K562 (cell line): ENCODE results near the gene CACTIN. TPM values are rescaled to one million over a fixed set of nuclear protein-coding genes. Genes with fewer than 3 reads are reported as not detected.

Experiments used
- DIDO1 ChIP-seq: fragments of 450-650 bp; IDR thresholded peaks from 2 replicates; pipeline ENCODE4 v1.6.1; 2016; ENCODE audit warnings: low read depth, missing biosample characterization, missing genetic modification characterization
- ETV6 ChIP-seq, 3 experiments: fragments of 150-350 bp in 1 of 3; sonication (generic) in 1 of 3; formaldehyde crosslinking in 1 of 3; IDR thresholded peaks; 2 replicates each; pipeline versions ENCODE4 v1.6.1 to v1.8.0; 2014 to 2022; ENCODE audit warnings: borderline replicate concordance in 2 of 3, low read depth in 2 of 3, antibody characterized with exemption in 1 of 3, low read length in 1 of 3, mild to moderate bottlenecking in 1 of 3, missing genetic modification reagents in 1 of 3
- FOSL1 ChIP-seq: fragments of 200-800 bp; sonication (Bioruptor generic); conservative IDR thresholded peaks from 2 replicates; pipeline ENCODE4 v1.6.1; 2016; ENCODE audit warnings: missing genetic modification characterization, missing compliant biosample characterization
- HMG20A ChIP-seq: fragments of 450-650 bp; formaldehyde crosslinking; conservative IDR thresholded peaks from 2 replicates; pipeline ENCODE4 v1.4.0; 2020; ENCODE audit warnings: mild to moderate bottlenecking, mixed read lengths
- KDM4B ChIP-seq, 2 experiments: fragments of 450-650 bp in 1 of 2; sonication (generic) in 1 of 2; IDR thresholded peaks; 2 replicates each; pipeline ENCODE4 v1.6.1; 2016 to 2017; ENCODE audit warnings: borderline replicate concordance in 2 of 2, antibody characterized with exemption in 1 of 2, low read depth in 1 of 2, mild to moderate bottlenecking in 1 of 2
- OTX1 ChIP-seq: fragments of 450-650 bp; formaldehyde crosslinking; IDR thresholded peaks from 2 replicates; pipeline ENCODE4 v1.4.0; 2022; ENCODE audit warnings: mild to moderate bottlenecking
- PURB ChIP-seq: sonication (generic); formaldehyde crosslinking; IDR thresholded peaks from 2 replicates; pipeline ENCODE4 v1.9.0; 2021; ENCODE audit warnings: low read depth, mild to moderate bottlenecking, missing genetic modification reagents
- RBM39 ChIP-seq: fragments of 200-400 bp; formaldehyde crosslinking; optimal IDR thresholded peaks from 2 replicates; pipeline ENCODE3; 2018; ENCODE audit warnings: low read depth, low read length
- RHOXF2B ChIP-seq: fragments of 250-450 bp; sonication (Bioruptor Pico); conservative IDR thresholded peaks from 2 replicates; pipeline ENCODE4 v1.5.1; 2021
- TAF1 ChIP-seq: IDR thresholded peaks from 2 replicates; pipeline ENCODE4 v1.6.1; 2011; ENCODE audit warnings: mild to moderate bottlenecking, low read length, moderate library complexity; ENCODE audit not compliant: insufficient read depth, control insufficient read depth, severe bottlenecking; ENCODE audit errors: extremely low read depth
- ZBTB17 ChIP-seq: fragments of 450-650 bp; formaldehyde crosslinking; IDR thresholded peaks from 2 replicates; pipeline ENCODE4 v1.4.0; 2020; ENCODE audit warnings: mild to moderate bottlenecking
- ZNF3 ChIP-seq: fragments of 250-450 bp; sonication (Bioruptor Pico); IDR thresholded peaks from 2 replicates; pipeline ENCODE4 v1.5.0; 2021; ENCODE audit warnings: mild to moderate bottlenecking, moderate library complexity
- ZNF436 ChIP-seq: fragments of 250-450, 450-650 bp; sonication (Bioruptor Pico); formaldehyde crosslinking; IDR thresholded peaks from 2 replicates; pipeline ENCODE4 v1.7.0; 2020; ENCODE audit warnings: mild to moderate bottlenecking
- ZNF780A ChIP-seq: fragments of 250-450 bp; sonication (Bioruptor Pico); IDR thresholded peaks from 2 replicates; pipeline ENCODE4 v1.5.0; 2021; ENCODE audit warnings: mild to moderate bottlenecking
- polyA plus RNA-seq, 8 experiments: library from polyadenylated mRNA; depleted of rRNA in 4 of 8; stranded (reverse) in 5 of 8; unstranded in 3 of 8; fragments of >200 nt; fragmentation: Nextera tagmentation in 2 of 8; fragmentation: Illumina TruSeq in 1 of 8; extraction: Ambion mirVana in 2 of 8; extraction: Trizol in 1 of 8; gene quantifications; 2 replicates each; pipeline versions ENCODE4 v1.2.1 to v1.2.3, GENCODE V29; 2011 to 2014; ENCODE audit warnings: inconsistent platforms in 1 of 8, missing spikeins in 1 of 8
- total RNA-seq, 7 experiments: library from RNA; depleted of rRNA in 6 of 7; stranded (reverse); fragments of >200 nt in 6 of 7; fragmentation: Illumina TruSeq in 2 of 7; extraction: Trizol in 2 of 7; gene quantifications; 2 replicates each; pipeline versions ENCODE4 v1.2.1 to v1.2.3, GENCODE V29; 2011 to 2021; ENCODE audit warnings: low replicate concordance in 1 of 7
- TF ChIP-seq, protein P1 (sequence below): fragments of 250-450 bp; sonication (Bioruptor Pico); IDR thresholded peaks from 2 replicates; pipeline ENCODE4 v1.5.0; 2022; ENCODE audit warnings: mild to moderate bottlenecking
- TF ChIP-seq, protein P2 (sequence below): sonication (generic); formaldehyde crosslinking; IDR thresholded peaks from 2 replicates; pipeline ENCODE4 v1.4.0; 2020; ENCODE audit warnings: mild to moderate bottlenecking, missing genetic modification reagents
- TF ChIP-seq, protein P3 (sequence below): fragments of 250-450 bp; sonication (Bioruptor Pico); IDR thresholded peaks from 2 replicates; pipeline ENCODE4 v1.8.0; 2021; ENCODE audit warnings: moderate library complexity, mild to moderate bottlenecking, inconsistent platforms
- TF ChIP-seq, protein P4 (sequence below): fragments of 250-450 bp; sonication (Bioruptor Pico); IDR thresholded peaks from 2 replicates; pipeline ENCODE4 v1.5.0; 2020; ENCODE audit warnings: mild to moderate bottlenecking, borderline replicate concordance
- TF ChIP-seq, protein P5 (sequence below): sonication (generic); formaldehyde crosslinking; IDR thresholded peaks from 2 replicates; pipeline ENCODE4 v1.9.0; 2022; ENCODE audit warnings: mild to moderate bottlenecking, missing genetic modification reagents

Gene CACTIN
- total and polyA plus RNA-seq, 9 of the 15 experiments (the other 6 are each of a cell fraction or from before 2014, with no cell fraction given), result 0.15 to 49.2 (median 15.0) TPM

DNA sequence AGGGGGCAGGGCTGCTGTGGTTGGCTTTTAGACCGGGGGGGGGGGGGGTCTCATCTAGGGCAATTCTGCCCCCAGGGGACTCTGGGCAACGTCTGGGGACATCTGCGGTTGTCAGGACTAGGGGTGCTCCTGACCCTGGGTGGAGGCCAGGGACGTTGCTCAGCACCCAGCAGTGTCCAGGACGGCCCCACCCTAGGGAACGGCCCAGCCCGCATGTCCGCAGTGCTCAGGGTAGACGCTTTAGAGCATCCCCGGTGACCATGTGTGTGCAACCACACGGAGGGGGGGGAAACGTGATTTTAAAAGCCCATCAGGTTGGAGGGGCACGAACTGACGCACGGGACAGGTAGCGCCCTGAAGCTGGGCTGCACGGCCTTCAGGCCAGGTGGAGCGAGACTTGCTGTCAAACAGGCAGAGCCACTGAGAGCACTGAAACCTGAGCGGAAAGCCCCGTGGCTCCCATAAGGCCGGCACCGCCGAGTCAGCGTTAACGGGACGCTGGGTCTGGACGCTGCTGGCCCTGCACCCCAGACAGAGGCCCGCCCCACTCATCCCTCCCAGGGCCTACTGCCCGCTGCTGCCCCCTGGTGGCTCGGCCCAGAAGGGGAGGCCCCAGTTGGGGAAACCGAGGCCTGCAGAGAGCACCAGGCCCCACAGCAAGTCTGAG, 8.3 kb downstream of the CACTIN start (continued):
- TF ChIP-seq KDM4B (IDR thresholded peaks at IDR 0.05; ENCODE audit: borderline replicate concordance in 2 of 2, low read depth in 1 of 2), result no peak; a peak in 1 of 4 replicates
- TF ChIP-seq, protein P1, sequence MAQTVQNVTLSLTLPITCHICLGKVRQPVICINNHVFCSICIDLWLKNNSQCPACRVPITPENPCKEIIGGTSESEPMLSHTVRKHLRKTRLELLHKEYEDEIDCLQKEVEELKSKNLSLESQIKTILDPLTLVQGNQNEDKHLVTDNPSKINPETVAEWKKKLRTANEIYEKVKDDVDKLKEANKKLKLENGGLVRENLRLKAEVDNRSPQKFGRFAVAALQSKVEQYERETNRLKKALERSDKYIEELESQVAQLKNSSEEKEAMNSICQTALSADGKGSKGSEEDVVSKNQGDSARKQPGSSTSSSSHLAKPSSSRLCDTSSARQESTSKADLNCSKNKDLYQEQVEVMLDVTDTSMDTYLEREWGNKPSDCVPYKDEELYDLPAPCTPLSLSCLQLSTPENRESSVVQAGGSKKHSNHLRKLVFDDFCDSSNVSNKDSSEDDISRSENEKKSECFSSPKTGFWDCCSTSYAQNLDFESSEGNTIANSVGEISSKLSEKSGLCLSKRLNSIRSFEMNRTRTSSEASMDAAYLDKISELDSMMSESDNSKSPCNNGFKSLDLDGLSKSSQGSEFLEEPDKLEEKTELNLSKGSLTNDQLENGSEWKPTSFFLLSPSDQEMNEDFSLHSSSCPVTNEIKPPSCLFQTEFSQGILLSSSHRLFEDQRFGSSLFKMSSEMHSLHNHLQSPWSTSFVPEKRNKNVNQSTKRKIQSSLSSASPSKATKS (CRISPR knock-in tag), result no peak
- TF ChIP-seq ZNF3 (CRISPR knock-in tag), result no peak
- no peak for TF ChIP-seq PURB
- no peak for TF ChIP-seq ZNF436 (CRISPR knock-in tag)
- TF ChIP-seq FOSL1 (tag), result no peak
- no peak for TF ChIP-seq TAF1
- no peak for TF ChIP-seq RBM39
- TF ChIP-seq, protein P2, sequence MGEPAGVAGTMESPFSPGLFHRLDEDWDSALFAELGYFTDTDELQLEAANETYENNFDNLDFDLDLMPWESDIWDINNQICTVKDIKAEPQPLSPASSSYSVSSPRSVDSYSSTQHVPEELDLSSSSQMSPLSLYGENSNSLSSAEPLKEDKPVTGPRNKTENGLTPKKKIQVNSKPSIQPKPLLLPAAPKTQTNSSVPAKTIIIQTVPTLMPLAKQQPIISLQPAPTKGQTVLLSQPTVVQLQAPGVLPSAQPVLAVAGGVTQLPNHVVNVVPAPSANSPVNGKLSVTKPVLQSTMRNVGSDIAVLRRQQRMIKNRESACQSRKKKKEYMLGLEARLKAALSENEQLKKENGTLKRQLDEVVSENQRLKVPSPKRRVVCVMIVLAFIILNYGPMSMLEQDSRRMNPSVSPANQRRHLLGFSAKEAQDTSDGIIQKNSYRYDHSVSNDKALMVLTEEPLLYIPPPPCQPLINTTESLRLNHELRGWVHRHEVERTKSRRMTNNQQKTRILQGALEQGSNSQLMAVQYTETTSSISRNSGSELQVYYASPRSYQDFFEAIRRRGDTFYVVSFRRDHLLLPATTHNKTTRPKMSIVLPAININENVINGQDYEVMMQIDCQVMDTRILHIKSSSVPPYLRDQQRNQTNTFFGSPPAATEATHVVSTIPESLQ (CRISPR knock-in tag), result no peak
- TF ChIP-seq, protein P3, sequence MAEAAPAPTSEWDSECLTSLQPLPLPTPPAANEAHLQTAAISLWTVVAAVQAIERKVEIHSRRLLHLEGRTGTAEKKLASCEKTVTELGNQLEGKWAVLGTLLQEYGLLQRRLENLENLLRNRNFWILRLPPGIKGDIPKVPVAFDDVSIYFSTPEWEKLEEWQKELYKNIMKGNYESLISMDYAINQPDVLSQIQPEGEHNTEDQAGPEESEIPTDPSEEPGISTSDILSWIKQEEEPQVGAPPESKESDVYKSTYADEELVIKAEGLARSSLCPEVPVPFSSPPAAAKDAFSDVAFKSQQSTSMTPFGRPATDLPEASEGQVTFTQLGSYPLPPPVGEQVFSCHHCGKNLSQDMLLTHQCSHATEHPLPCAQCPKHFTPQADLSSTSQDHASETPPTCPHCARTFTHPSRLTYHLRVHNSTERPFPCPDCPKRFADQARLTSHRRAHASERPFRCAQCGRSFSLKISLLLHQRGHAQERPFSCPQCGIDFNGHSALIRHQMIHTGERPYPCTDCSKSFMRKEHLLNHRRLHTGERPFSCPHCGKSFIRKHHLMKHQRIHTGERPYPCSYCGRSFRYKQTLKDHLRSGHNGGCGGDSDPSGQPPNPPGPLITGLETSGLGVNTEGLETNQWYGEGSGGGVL (CRISPR knock-in tag), result no peak
- TF ChIP-seq HMG20A (CRISPR knock-in tag), result no peak
- no peak for TF ChIP-seq ETV6 (IDR thresholded peaks at IDR 0.05; ENCODE audit: borderline replicate concordance in 1 of 2, low read depth in 2 of 2, low read length in 1 of 2)
- TF ChIP-seq ETV6 (CRISPR knock-in tag; IDR thresholded peaks at IDR 0.05; ENCODE audit: borderline replicate concordance), result no peak
- TF ChIP-seq RHOXF2B (CRISPR knock-in tag), result no peak
- TF ChIP-seq, protein P4, sequence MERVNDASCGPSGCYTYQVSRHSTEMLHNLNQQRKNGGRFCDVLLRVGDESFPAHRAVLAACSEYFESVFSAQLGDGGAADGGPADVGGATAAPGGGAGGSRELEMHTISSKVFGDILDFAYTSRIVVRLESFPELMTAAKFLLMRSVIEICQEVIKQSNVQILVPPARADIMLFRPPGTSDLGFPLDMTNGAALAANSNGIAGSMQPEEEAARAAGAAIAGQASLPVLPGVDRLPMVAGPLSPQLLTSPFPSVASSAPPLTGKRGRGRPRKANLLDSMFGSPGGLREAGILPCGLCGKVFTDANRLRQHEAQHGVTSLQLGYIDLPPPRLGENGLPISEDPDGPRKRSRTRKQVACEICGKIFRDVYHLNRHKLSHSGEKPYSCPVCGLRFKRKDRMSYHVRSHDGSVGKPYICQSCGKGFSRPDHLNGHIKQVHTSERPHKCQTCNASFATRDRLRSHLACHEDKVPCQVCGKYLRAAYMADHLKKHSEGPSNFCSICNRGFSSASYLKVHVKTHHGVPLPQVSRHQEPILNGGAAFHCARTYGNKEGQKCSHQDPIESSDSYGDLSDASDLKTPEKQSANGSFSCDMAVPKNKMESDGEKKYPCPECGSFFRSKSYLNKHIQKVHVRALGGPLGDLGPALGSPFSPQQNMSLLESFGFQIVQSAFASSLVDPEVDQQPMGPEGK (CRISPR knock-in tag), result no peak
- TF ChIP-seq ZNF780A (CRISPR knock-in tag), result no peak
- TF ChIP-seq DIDO1, result no peak
- TF ChIP-seq ZBTB17, result no peak
- TF ChIP-seq, protein P5, sequence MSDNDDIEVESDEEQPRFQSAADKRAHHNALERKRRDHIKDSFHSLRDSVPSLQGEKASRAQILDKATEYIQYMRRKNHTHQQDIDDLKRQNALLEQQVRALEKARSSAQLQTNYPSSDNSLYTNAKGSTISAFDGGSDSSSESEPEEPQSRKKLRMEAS (CRISPR knock-in tag), result peak; percentile 37; the same call in 1 of the 2 replicates
- no peak for TF ChIP-seq OTX1 (CRISPR knock-in tag)
